SK-N-SH (cell line): Measurements from ENCODE around the gene DENND2C. TPM values are rescaled to one million over a fixed set of nuclear protein-coding genes. Genes with fewer than 3 reads are reported as not detected.

Experiments used
- CTCF ChIA-PET: fragments of 300-600, 350-600 bp; formaldehyde crosslinking; extraction: SDS; loops from one replicate; lab custom pipeline; 2021; lab: Yijun Ruan, JAX
- POLR2A ChIA-PET: fragments of 350-600 bp; sonication (Branson Sonifier 250); formaldehyde crosslinking; extraction: SDS; loops from one replicate; lab custom pipeline; 2020; ENCODE audit warnings: antibody characterized with exemption, inconsistent platforms; lab: Yijun Ruan, JAX
- DNase-seq: peaks from one replicate; pipeline ENCODE4 v3.0.0; 2012
- H2AFZ ChIP-seq: fragments of 200-600 bp; sonication (generic); 2 replicates; pipeline ENCODE4 v1.8.1; 2016; ENCODE audit warnings: antibody characterized with exemption, mild to moderate bottlenecking, low read depth
- H3F3A ChIP-seq: fragments of 200-600 bp; sonication (generic); replicated peaks from 2 replicates; pipeline ENCODE3; 2016; ENCODE audit warnings: antibody characterized with exemption, mild to moderate bottlenecking; ENCODE audit not compliant: insufficient read depth
- H3K27ac ChIP-seq, 2 experiments: fragments of 200-500 bp in 1 of 2; fragments of 200-600 bp in 1 of 2; sonication (Bioruptor generic) in 1 of 2; sonication (generic), shearing (Covaris generic) in 1 of 2; 2 replicates each; pipeline versions ENCODE4 v1.5.1 to v1.6.1; 2014 to 2016; ENCODE audit warnings: low read depth in 2 of 2, inconsistent platforms in 1 of 2, low read length in 1 of 2, mild to moderate bottlenecking in 1 of 2, mixed read lengths in 1 of 2
- H3K27me3 ChIP-seq: fragments of 200-600 bp; sonication (generic), shearing (Covaris generic); 2 replicates; pipeline ENCODE4 v1.6.1; 2016; ENCODE audit warnings: mixed run types; ENCODE audit not compliant: insufficient read depth
- H3K36me3 ChIP-seq, 2 experiments: fragments of 200-500 bp in 1 of 2; fragments of 200-600 bp in 1 of 2; sonication (Bioruptor generic) in 1 of 2; sonication (generic) in 1 of 2; replicated peaks in 1 of 2; 2 replicates each; pipeline versions ENCODE3 to v1.5.1; 2014 to 2016; ENCODE audit warnings: low read length in 1 of 2, mild to moderate bottlenecking in 1 of 2; ENCODE audit not compliant: insufficient read depth in 2 of 2, control insufficient read depth in 1 of 2
- H3K4me1 ChIP-seq, 2 experiments: fragments of 200-500 bp in 1 of 2; fragments of 200-600 bp in 1 of 2; sonication (Bioruptor generic) in 1 of 2; sonication (generic), shearing (Covaris generic) in 1 of 2; 2 replicates each; pipeline versions ENCODE4 v1.5.1 to v1.6.1; 2014 to 2016; ENCODE audit warnings: low read depth in 1 of 2, low read length in 1 of 2, mixed run types in 1 of 2; ENCODE audit not compliant: insufficient read depth in 2 of 2, control insufficient read depth in 1 of 2
- H3K4me2 ChIP-seq: fragments of 200-600 bp; sonication (generic), shearing (Covaris generic); 2 replicates; pipeline ENCODE4 v1.6.1; 2017; ENCODE audit warnings: mixed run types
- H3K4me3 ChIP-seq, 2 experiments: fragments of 200-500 bp in 1 of 2; fragments of 200-600 bp in 1 of 2; sonication (Bioruptor generic) in 1 of 2; sonication (generic), shearing (Covaris generic) in 1 of 2; 2 replicates each; pipeline versions ENCODE4 v1.5.1 to v1.8.1; 2014 to 2016; ENCODE audit warnings: low read depth in 2 of 2, inconsistent platforms in 1 of 2, low read length in 1 of 2, mild to moderate bottlenecking in 1 of 2, mixed read lengths in 1 of 2, moderate library complexity in 1 of 2
- H3K79me2 ChIP-seq: fragments of 200-600 bp; sonication (generic); 2 replicates; pipeline ENCODE4 v1.8.1; 2017; ENCODE audit warnings: mild to moderate bottlenecking; ENCODE audit not compliant: insufficient read depth
- H3K9ac ChIP-seq: fragments of 200-600 bp; sonication (generic); 2 replicates; pipeline ENCODE4 v1.6.1; 2017; ENCODE audit warnings: mixed run types
- H3K9me2 ChIP-seq: fragments of 200-600 bp; sonication (generic); 2 replicates; pipeline ENCODE4 v1.6.1; 2017; ENCODE audit warnings: mixed run types
- H3K9me3 ChIP-seq: fragments of 200-600 bp; sonication (generic); 2 replicates; pipeline ENCODE4 v1.6.1; 2017; ENCODE audit warnings: mixed run types, mild to moderate bottlenecking, moderate library complexity
- H4K20me1 ChIP-seq: fragments of 200-600 bp; sonication (generic); 2 replicates; pipeline ENCODE4 v1.6.1; 2017; ENCODE audit warnings: mild to moderate bottlenecking, mixed run types; ENCODE audit not compliant: insufficient read depth
- CHD2 ChIP-seq: fragments of 150-350 bp; IDR thresholded peaks from 2 replicates; pipeline ENCODE4 v1.6.1; 2018; ENCODE audit warnings: low read length; ENCODE audit not compliant: partially characterized antibody
- ELF1 ChIP-seq: IDR thresholded peaks from 2 replicates; pipeline ENCODE4 v1.4.0; 2012
- EP300 ChIP-seq, 2 experiments: IDR thresholded peaks; 2 replicates each; pipeline versions ENCODE4 v1.4.0 to v1.6.1; 2012; ENCODE audit warnings: borderline replicate concordance in 1 of 2, low read depth in 1 of 2, low read length in 1 of 2
- EZH2phosphoT487 ChIP-seq: fragments of 200-600 bp; sonication (generic); IDR thresholded peaks from 2 replicates; pipeline ENCODE4 v1.6.1; 2017; ENCODE audit warnings: low read depth, mixed run types, mild to moderate bottlenecking, antibody characterized with exemption, moderate library complexity, borderline replicate concordance
- FOSL2 ChIP-seq: IDR thresholded peaks from 2 replicates; pipeline ENCODE4 v1.4.0; 2012; ENCODE audit warnings: low read depth, mild to moderate bottlenecking, moderate library complexity, borderline replicate concordance
- FOXJ3 ChIP-seq: sonication (generic); formaldehyde crosslinking; IDR thresholded peaks from 2 replicates; pipeline ENCODE4 v1.5.1; 2020; ENCODE audit warnings: mild to moderate bottlenecking, missing genetic modification reagents
- FOXM1 ChIP-seq: IDR thresholded peaks from 2 replicates; pipeline ENCODE4 v1.4.0; 2012; ENCODE audit warnings: low read depth, mild to moderate bottlenecking
- GATA2 ChIP-seq: sonication (generic); formaldehyde crosslinking; IDR thresholded peaks from 2 replicates; pipeline ENCODE4 v1.5.0; 2020; ENCODE audit warnings: mild to moderate bottlenecking, missing genetic modification reagents
- JUND ChIP-seq: IDR thresholded peaks from 2 replicates; pipeline ENCODE4 v1.4.0; 2012
- MAX ChIP-seq: IDR thresholded peaks from 2 replicates; pipeline ENCODE4 v1.4.0; 2012; ENCODE audit warnings: low read depth
- MEF2A ChIP-seq: IDR thresholded peaks from 2 replicates; pipeline ENCODE4 v1.4.0; 2012; ENCODE audit warnings: low read depth, borderline replicate concordance
- MXI1 ChIP-seq: IDR thresholded peaks from 2 replicates; pipeline ENCODE4 v1.6.1; 2012; ENCODE audit warnings: mild to moderate bottlenecking, low read depth, low read length, improper control_type of control experiment
- NFIC ChIP-seq: IDR thresholded peaks from 2 replicates; pipeline ENCODE4 v1.4.0; 2012; ENCODE audit warnings: borderline replicate concordance
- PBX3 ChIP-seq: IDR thresholded peaks from 2 replicates; pipeline ENCODE4; 2012
- POLR2AphosphoS5 ChIP-seq: IDR thresholded peaks from 2 replicates; pipeline ENCODE4 v1.6.1; 2012; ENCODE audit warnings: low read depth, low read length
- RAD21 ChIP-seq: IDR thresholded peaks from 2 replicates; pipeline ENCODE4 v1.6.1; 2012; ENCODE audit warnings: mild to moderate bottlenecking, low read length
- RCOR1 ChIP-seq: fragments of 150-350 bp; IDR thresholded peaks from 2 replicates; pipeline ENCODE4 v1.6.1; 2017; ENCODE audit warnings: antibody characterized with exemption, low read length
- REST ChIP-seq: IDR thresholded peaks from 2 replicates; pipeline ENCODE4 v1.6.1; 2012; ENCODE audit warnings: mild to moderate bottlenecking, low read depth, low read length, moderate library complexity
- RXRA ChIP-seq: IDR thresholded peaks from 2 replicates; pipeline ENCODE4 v1.4.0; 2012; ENCODE audit warnings: low read depth, mild to moderate bottlenecking, borderline replicate concordance
- TCF12 ChIP-seq: IDR thresholded peaks from 2 replicates; pipeline ENCODE4 v1.4.0; 2012
- TEAD4 ChIP-seq: IDR thresholded peaks from 2 replicates; pipeline ENCODE4 v1.4.0; 2012; ENCODE audit warnings: mild to moderate bottlenecking, borderline replicate concordance; ENCODE audit not compliant: insufficient read depth
- USF1 ChIP-seq: IDR thresholded peaks from 2 replicates; pipeline ENCODE4 v1.4.0; 2012; ENCODE audit warnings: low read depth, borderline replicate concordance
- USF2 ChIP-seq: fragments of 150-350 bp; IDR thresholded peaks from 2 replicates; pipeline ENCODE4 v1.6.1; 2017; ENCODE audit warnings: antibody characterized with exemption, low read length, low read depth, borderline replicate concordance
- WGBS: methylation state at CpG from one replicate; pipeline ENCODE4 v1.1.6; 2017; ENCODE audit warnings: low lambda C conversion rate; 5-methylcytosine and 5-hydroxymethylcytosine counted together
- polyA plus RNA-seq, 3 experiments: library from polyadenylated mRNA; depleted of rRNA; stranded (reverse); fragments of >200 nt; gene quantifications; 2 replicates each; pipeline ENCODE4 v1.2.3, GENCODE V29; 2012

DENND2C gene
- polyA plus RNA-seq, 1 of the 3 experiments (the other 2 are of a cell fraction), result 0.03 TPM

GRCh38 chr1:114609826-114610225, 60.0 kb downstream of the DENND2C start:
- DNase-seq, result no peak
- ChIA-PET CTCF (no interaction called here), POLR2A (no interaction called here)
- H3F3A ChIP-seq, result no peaks in the 10 kb centered on the region
- H3K79me2 ChIP-seq, result no peaks in the 10 kb centered on the region
- no peaks in the 10 kb centered on the region for H4K20me1 ChIP-seq
- H3K4me2 ChIP-seq, result no peak overlapping the region
- TF ChIP-seq MAX (no peak), GATA2 (no peak), RXRA (no peak), TCF12 (no peak), USF2 (no peak), USF1 (no peak), TEAD4 (no peak), MEF2A (no peak), EP300 (IDR thresholded peaks at IDR 0.05; ENCODE audit: borderline replicate concordance in 1 of 2, low read depth in 1 of 2, low read length in 1 of 2) (no peak), ELF1 (no peak), JUND (no peak), REST (no peak), POLR2AphosphoS5 (no peak)
- TF ChIP-seq, all 33 proteins: peak for 0
- Histone ChIP-seq H2AFZ (no peak overlapping the region), H3K4me3 (no peak overlapping the region), H3K9ac (no peak overlapping the region), H3K4me1 (no peaks in the 10 kb centered on the region; a peak in 1 of 4 replicates), H3K9me2 (no peaks in the 10 kb centered on the region), H3K27me3 (no peaks in the 10 kb centered on the region; the same call in 1 of the 2 replicates), H3K9me3 (no peaks in the 10 kb centered on the region), H3K36me3 (no peaks in the 10 kb centered on the region), H3K27ac (no peak overlapping the region)
- WGBS, result 20% methylated on average over 2 of the region's 2 CpGs

GRCh38 chr1:114609026-114609425, 60.8 kb downstream of the DENND2C start:
- Histone ChIP-seq H4K20me1 (no peaks in the 10 kb centered on the region), H3F3A (no peaks in the 10 kb centered on the region), H3K9me2 (no peaks in the 10 kb centered on the region), H3K4me1 (no peaks in the 10 kb centered on the region; a peak in 1 of 4 replicates), H3K4me3 (no peak overlapping the region), H3K27me3 (no peaks in the 10 kb centered on the region; the same call in 1 of the 2 replicates), H2AFZ (no peak overlapping the region), H3K36me3 (no peaks in the 10 kb centered on the region), H3K9ac (no peak overlapping the region), H3K27ac (no peak overlapping the region), H3K4me2 (no peak overlapping the region), H3K9me3 (no peaks in the 10 kb centered on the region), H3K79me2 (no peaks in the 10 kb centered on the region)
- TF ChIP-seq MAX, result no peak
- TF ChIP-seq RXRA, result no peak
- no peak for TF ChIP-seq MEF2A
- TF ChIP-seq FOXM1, result no peak
- TF ChIP-seq EZH2phosphoT487, result no peak
- TF ChIP-seq NFIC, result no peak
- no peak for TF ChIP-seq FOXJ3 (CRISPR knock-in tag)
- TF ChIP-seq RCOR1, result no peak
- TF ChIP-seq POLR2AphosphoS5, result no peak
- no peak for TF ChIP-seq TCF12
- TF ChIP-seq FOSL2, result no peak
- no peak for TF ChIP-seq CHD2
- no peak for TF ChIP-seq MXI1
- TF ChIP-seq RAD21, result no peak
- TF ChIP-seq PBX3, result no peak
- 11% methylated on average over 3 of the region's 3 CpGs for WGBS
- POLR2A ChIA-PET, result no interaction called here
- no peak for DNase-seq
- CTCF ChIA-PET, result interaction anchor here (1.3 kb wide), 1 partner anchor 60 kb away, joined by 3 read pairs; the partner anchor contains the start of gene DENND2C
